HUES48 (cell line): ENCODE data around the gene NPAS2.

Experiments
- H3K27ac ChIP-seq: one replicate; pipeline ENCODE4 v1.7.0; 2013; ENCODE audit warnings: low read depth, low read length, inconsistent platforms
- H3K27me3 ChIP-seq: 2 replicates; pipeline ENCODE4 v1.6.1; 2013; ENCODE audit warnings: mild to moderate bottlenecking, low read length; ENCODE audit not compliant: control insufficient read depth, insufficient read depth
- H3K36me3 ChIP-seq: 2 replicates; pipeline ENCODE4 v1.6.1; 2013; ENCODE audit warnings: low read length; ENCODE audit not compliant: control insufficient read depth, insufficient read depth
- H3K4me1 ChIP-seq: 2 replicates; pipeline ENCODE4 v1.6.1; 2013; ENCODE audit warnings: mild to moderate bottlenecking, low read length; ENCODE audit not compliant: control insufficient read depth, insufficient read depth
- H3K4me3 ChIP-seq: 2 replicates; pipeline ENCODE4 v1.5.1; 2013; ENCODE audit warnings: mild to moderate bottlenecking, low read depth, low read length
- H3K9ac ChIP-seq: 2 replicates; pipeline ENCODE4 v1.6.1; 2013; ENCODE audit warnings: mild to moderate bottlenecking, low read depth, low read length, moderate library complexity
- H3K9me3 ChIP-seq: 2 replicates; pipeline ENCODE4 v1.6.1; 2013; ENCODE audit warnings: low read length; ENCODE audit not compliant: control insufficient read depth, insufficient read depth

NPAS2 gene

GRCh38 chr2:100821255-100821910 is 1.4 kb downstream of the NPAS2 start:
- H3K27me3 ChIP-seq, result peaks cover 57% of the 10 kb centered on the region
- H3K4me1 ChIP-seq, result peaks cover 12% of the 10 kb centered on the region
- H3K9me3 ChIP-seq, result no peaks in the 10 kb centered on the region
- H3K4me3 ChIP-seq, result peak overlapping the region; percentile 65
- H3K36me3 ChIP-seq, result no peaks in the 10 kb centered on the region
- no peak overlapping the region for H3K27ac ChIP-seq
- no peak overlapping the region for H3K9ac ChIP-seq

GRCh38 chr2:100821911-100822265 is 1.9 kb downstream of the NPAS2 start:
- Histone ChIP-seq H3K9ac (no peak overlapping the region), H3K4me1 (peaks cover 12% of the 10 kb centered on the region), H3K27me3 (peaks cover 54% of the 10 kb centered on the region), H3K36me3 (no peaks in the 10 kb centered on the region), H3K4me3 (no peak overlapping the region), H3K9me3 (no peaks in the 10 kb centered on the region), H3K27ac (no peak overlapping the region)

GRCh38 chr2:100822587-100823248 is 2.8 kb downstream of the NPAS2 start:
- Histone ChIP-seq H3K4me3 (no peak overlapping the region), H3K27me3 (peaks cover 46% of the 10 kb centered on the region), H3K9ac (no peak overlapping the region), H3K9me3 (no peaks in the 10 kb centered on the region), H3K4me1 (peaks cover 12% of the 10 kb centered on the region), H3K27ac (no peak overlapping the region), H3K36me3 (no peaks in the 10 kb centered on the region)

GRCh38 chr2:100823665-100824438 is 3.9 kb downstream of the NPAS2 start:
- H3K9ac ChIP-seq, result no peak overlapping the region
- peaks cover 7% of the 10 kb centered on the region for H3K4me1 ChIP-seq
- no peaks in the 10 kb centered on the region for H3K36me3 ChIP-seq
- H3K4me3 ChIP-seq, result no peak overlapping the region
- H3K27me3 ChIP-seq, result peaks cover 35% of the 10 kb centered on the region
- H3K27ac ChIP-seq, result no peak overlapping the region
- no peaks in the 10 kb centered on the region for H3K9me3 ChIP-seq

- H3K4me3 ChIP-seq, result no peak overlapping the region
- H3K27ac ChIP-seq, result no peak overlapping the region
- peaks cover 27% of the 10 kb centered on the region for H3K27me3 ChIP-seq
- H3K9me3 ChIP-seq, result no peaks in the 10 kb centered on the region
- no peaks in the 10 kb centered on the region for H3K36me3 ChIP-seq
- H3K4me1 ChIP-seq, result peaks cover 7% of the 10 kb centered on the region
- H3K9ac ChIP-seq, result no peak overlapping the region
Observed at GRCh38 chr2:100824842-100825241, 4.9 kb downstream of the NPAS2 start.

- Histone ChIP-seq H3K27ac (no peak overlapping the region), H3K36me3 (no peaks in the 10 kb centered on the region), H3K9ac (no peak overlapping the region)
Observed at GRCh38 chr2:100826494-100826893, 6.6 kb downstream of the NPAS2 start.

GRCh38 chr2:100831158-100831750 is 11.3 kb downstream of the NPAS2 start:
- Histone ChIP-seq H3K27me3 (no peaks in the 10 kb centered on the region), H3K4me1 (no peaks in the 10 kb centered on the region), H3K36me3 (no peaks in the 10 kb centered on the region), H3K27ac (no peak overlapping the region), H3K9me3 (no peaks in the 10 kb centered on the region), H3K9ac (no peak overlapping the region), H3K4me3 (no peak overlapping the region)

More at GRCh38 chr2:100826494-100826893, 6.6 kb downstream of the NPAS2 start:
- peaks cover 4% of the 10 kb centered on the region for H3K4me1 ChIP-seq
- H3K9me3 ChIP-seq, result no peaks in the 10 kb centered on the region
- peaks cover 14% of the 10 kb centered on the region for H3K27me3 ChIP-seq
- no peak overlapping the region for H3K4me3 ChIP-seq

GRCh38 chr2:100831831-100832230 is 11.9 kb downstream of the NPAS2 start:
- Histone ChIP-seq H3K9me3 (no peaks in the 10 kb centered on the region), H3K36me3 (no peaks in the 10 kb centered on the region), H3K27ac (no peak overlapping the region), H3K4me3 (no peak overlapping the region), H3K27me3 (no peaks in the 10 kb centered on the region), H3K4me1 (no peaks in the 10 kb centered on the region), H3K9ac (no peak overlapping the region)

- H3K27ac ChIP-seq, result no peak overlapping the region
- H3K9ac ChIP-seq, result no peak overlapping the region
- H3K27me3 ChIP-seq, result no peaks in the 10 kb centered on the region
- no peaks in the 10 kb centered on the region for H3K36me3 ChIP-seq
- H3K9me3 ChIP-seq, result no peaks in the 10 kb centered on the region
- H3K4me3 ChIP-seq, result no peak overlapping the region
- H3K4me1 ChIP-seq, result no peaks in the 10 kb centered on the region
Observed at GRCh38 chr2:100832885-100833284, 12.9 kb downstream of the NPAS2 start.

GRCh38 chr2:100833331-100833730 is 13.4 kb downstream of the NPAS2 start:
- H3K36me3 ChIP-seq, result no peaks in the 10 kb centered on the region
- no peak overlapping the region for H3K4me3 ChIP-seq
- no peaks in the 10 kb centered on the region for H3K4me1 ChIP-seq
- no peak overlapping the region for H3K27ac ChIP-seq
- no peaks in the 10 kb centered on the region for H3K27me3 ChIP-seq
- no peaks in the 10 kb centered on the region for H3K9me3 ChIP-seq
- no peak overlapping the region for H3K9ac ChIP-seq

GRCh38 chr2:100834221-100834620 is 14.3 kb downstream of the NPAS2 start:
- H3K4me3 ChIP-seq, result no peak overlapping the region
- no peaks in the 10 kb centered on the region for H3K27me3 ChIP-seq
- no peaks in the 10 kb centered on the region for H3K4me1 ChIP-seq
- no peaks in the 10 kb centered on the region for H3K9me3 ChIP-seq
- H3K27ac ChIP-seq, result no peak overlapping the region
- no peak overlapping the region for H3K9ac ChIP-seq
- H3K36me3 ChIP-seq, result no peaks in the 10 kb centered on the region
